BLaER1 (cell line): ENCODE data around the gene NOL4L.

Experiments used
- H3K27ac ChIP-seq: shearing (Covaris generic); formaldehyde crosslinking; 2 replicates; pipeline ENCODE4 v1.8.1; 2022
- H3K27me3 ChIP-seq: shearing (Covaris generic); formaldehyde crosslinking; 2 replicates; pipeline ENCODE4 v1.8.1; 2022
- H3K36me3 ChIP-seq: shearing (Covaris generic); formaldehyde crosslinking; 2 replicates; pipeline ENCODE4 v1.8.1; 2022
- H3K4me1 ChIP-seq: shearing (Covaris generic); formaldehyde crosslinking; 2 replicates; pipeline ENCODE4 v1.8.1; 2022
- H3K4me2 ChIP-seq: shearing (Covaris generic); formaldehyde crosslinking; 2 replicates; pipeline ENCODE4 v1.8.1; 2022
- H3K4me3 ChIP-seq: shearing (Covaris generic); formaldehyde crosslinking; 2 replicates; pipeline ENCODE4 v1.8.1; 2022
- H3K9ac ChIP-seq: shearing (Covaris generic); formaldehyde crosslinking; 2 replicates; pipeline ENCODE4 v1.8.1; 2022
- H3K9me3 ChIP-seq: shearing (Covaris generic); formaldehyde crosslinking; 2 replicates; pipeline ENCODE4 v1.8.1; 2022
- H4K20me1 ChIP-seq: shearing (Covaris generic); formaldehyde crosslinking; 2 replicates; pipeline ENCODE4 v1.8.1; 2022
- Cebpa-rat ChIP-seq: shearing (Covaris generic); IDR thresholded peaks from 2 replicates; pipeline ENCODE4 v1.8.1; 2022

The NOL4L gene

GRCh38 chr20:32520927-32521203, 64.3 kb downstream of the NOL4L start:
- Histone ChIP-seq H3K27me3 (no peaks in the 10 kb centered on the region), H4K20me1 (peaks cover 40% of the 10 kb centered on the region), H3K4me3 (no peak overlapping the region), H3K4me2 (peak overlapping the region; percentile 96), H3K4me1 (peaks cover 100% of the 10 kb centered on the region), H3K9ac (peak overlapping the region; percentile 12; the same call in 1 of the 2 replicates), H3K27ac (peak overlapping the region; percentile 49; the same call in 1 of the 2 replicates), H3K36me3 (peaks cover 60% of the 10 kb centered on the region), H3K9me3 (no peaks in the 10 kb centered on the region)
- no peak for TF ChIP-seq Cebpa-rat

GRCh38 chr20:32519381-32519730, 65.8 kb downstream of the NOL4L start:
- H3K4me2 ChIP-seq: peak overlapping the region; percentile 96
- peaks cover 64% of the 10 kb centered on the region for H3K36me3 ChIP-seq
- no peak overlapping the region; the same call in 1 of the 2 replicates for H3K27ac ChIP-seq

GRCh38 chr20:32518593-32519380, 66.3 kb downstream of the NOL4L start:
- Histone ChIP-seq H3K4me1 (peaks cover 100% of the 10 kb centered on the region), H3K9me3 (no peaks in the 10 kb centered on the region), H3K4me3 (no peak overlapping the region), H4K20me1 (peaks cover 25% of the 10 kb centered on the region), H3K36me3 (peaks cover 65% of the 10 kb centered on the region), H3K4me2 (peak overlapping the region; percentile 96), H3K27me3 (no peaks in the 10 kb centered on the region), H3K9ac (peak overlapping the region; percentile 48; the same call in 1 of the 2 replicates), H3K27ac (peak overlapping the region; percentile 7; the same call in 1 of the 2 replicates)
- TF ChIP-seq Cebpa-rat: no peak

More at GRCh38 chr20:32519381-32519730, 65.8 kb downstream of the NOL4L start:
- TF ChIP-seq Cebpa-rat: no peak
- H3K9ac ChIP-seq: no peak overlapping the region
- H3K4me3 ChIP-seq: no peak overlapping the region
- H3K9me3 ChIP-seq: no peaks in the 10 kb centered on the region
- H3K27me3 ChIP-seq: no peaks in the 10 kb centered on the region
- H3K4me1 ChIP-seq: peaks cover 100% of the 10 kb centered on the region
- peaks cover 31% of the 10 kb centered on the region for H4K20me1 ChIP-seq

GRCh38 chr20:32517914-32518592, 67.1 kb downstream of the NOL4L start:
- peak overlapping the region; percentile 48; the same call in 1 of the 2 replicates for H3K9ac ChIP-seq
- H3K4me3 ChIP-seq: no peak overlapping the region
- H3K4me1 ChIP-seq: peaks cover 100% of the 10 kb centered on the region
- H3K27me3 ChIP-seq: no peaks in the 10 kb centered on the region
- TF ChIP-seq Cebpa-rat: no peak
- no peaks in the 10 kb centered on the region for H3K9me3 ChIP-seq
- peak overlapping the region; percentile 59; the same call in 1 of the 2 replicates for H3K27ac ChIP-seq
- peak overlapping the region; percentile 96 for H3K4me2 ChIP-seq
- H3K36me3 ChIP-seq: peaks cover 70% of the 10 kb centered on the region
- H4K20me1 ChIP-seq: peaks cover 18% of the 10 kb centered on the region

GRCh38 chr20:32517518-32517873, 67.6 kb downstream of the NOL4L start:
- TF ChIP-seq Cebpa-rat: no peak
- Histone ChIP-seq H3K4me3 (no peak overlapping the region), H3K27me3 (no peaks in the 10 kb centered on the region), H3K9me3 (no peaks in the 10 kb centered on the region), H3K27ac (peak overlapping the region; percentile 59; the same call in 1 of the 2 replicates), H3K36me3 (peaks cover 70% of the 10 kb centered on the region), H3K4me1 (peaks cover 100% of the 10 kb centered on the region), H3K4me2 (peak overlapping the region; percentile 96), H3K9ac (0 out of 2 replicates have a peak overlapping the region, but pooled peaks have one; percentile 18), H4K20me1 (peaks cover 12% of the 10 kb centered on the region)

GRCh38 chr20:32516583-32517517, 68.3 kb downstream of the NOL4L start:
- no peaks in the 10 kb centered on the region for H3K27me3 ChIP-seq
- no peak for TF ChIP-seq Cebpa-rat
- peak overlapping the region; percentile 96 for H3K4me2 ChIP-seq
- peaks cover 6% of the 10 kb centered on the region for H4K20me1 ChIP-seq
- H3K4me1 ChIP-seq: peaks cover 100% of the 10 kb centered on the region
- peak overlapping the region; percentile 59; the same call in 1 of the 2 replicates for H3K27ac ChIP-seq
- peaks cover 70% of the 10 kb centered on the region for H3K36me3 ChIP-seq
- H3K9ac ChIP-seq: peak overlapping the region; percentile 18; the same call in 1 of the 2 replicates
- no peak overlapping the region for H3K4me3 ChIP-seq
- H3K9me3 ChIP-seq: no peaks in the 10 kb centered on the region

- Histone ChIP-seq H3K27ac (no peak overlapping the region), H3K27me3 (no peaks in the 10 kb centered on the region), H3K4me2 (peak overlapping the region; percentile 96), H3K9ac (no peak overlapping the region), H3K4me3 (no peak overlapping the region), H3K36me3 (peaks cover 68% of the 10 kb centered on the region), H4K20me1 (no peaks in the 10 kb centered on the region; the same call in 1 of the 2 replicates), H3K4me1 (peaks cover 100% of the 10 kb centered on the region), H3K9me3 (no peaks in the 10 kb centered on the region)
- TF ChIP-seq Cebpa-rat: no peak
Measured at GRCh38 chr20:32515631-32516101, 69.5 kb downstream of the NOL4L start.

- no peaks in the 10 kb centered on the region for H3K9me3 ChIP-seq
- H3K36me3 ChIP-seq: peaks cover 61% of the 10 kb centered on the region
- H3K27me3 ChIP-seq: no peaks in the 10 kb centered on the region
- H3K4me2 ChIP-seq: peak overlapping the region; percentile 96
- no peaks in the 10 kb centered on the region for H4K20me1 ChIP-seq
- H3K4me1 ChIP-seq: peaks cover 100% of the 10 kb centered on the region
- H3K4me3 ChIP-seq: no peak overlapping the region
- H3K27ac ChIP-seq: peak overlapping the region; percentile 36; the same call in 1 of the 2 replicates
- H3K9ac ChIP-seq: peak overlapping the region; percentile 22; the same call in 1 of the 2 replicates
- TF ChIP-seq Cebpa-rat: no peak
Measured at GRCh38 chr20:32514760-32515159, 70.4 kb downstream of the NOL4L start.
